GM18870 (cell line): ENCODE data around the gene CUX1.

Experiments
- ATAC-seq: cut with Tn5 transposase; IDR thresholded peaks from one replicate; pipeline ENCODE4 v1.9.1; 2021; ENCODE audit warnings: moderate library complexity; ENCODE audit not compliant: unreplicated experiment

Gene CUX1, protein sequence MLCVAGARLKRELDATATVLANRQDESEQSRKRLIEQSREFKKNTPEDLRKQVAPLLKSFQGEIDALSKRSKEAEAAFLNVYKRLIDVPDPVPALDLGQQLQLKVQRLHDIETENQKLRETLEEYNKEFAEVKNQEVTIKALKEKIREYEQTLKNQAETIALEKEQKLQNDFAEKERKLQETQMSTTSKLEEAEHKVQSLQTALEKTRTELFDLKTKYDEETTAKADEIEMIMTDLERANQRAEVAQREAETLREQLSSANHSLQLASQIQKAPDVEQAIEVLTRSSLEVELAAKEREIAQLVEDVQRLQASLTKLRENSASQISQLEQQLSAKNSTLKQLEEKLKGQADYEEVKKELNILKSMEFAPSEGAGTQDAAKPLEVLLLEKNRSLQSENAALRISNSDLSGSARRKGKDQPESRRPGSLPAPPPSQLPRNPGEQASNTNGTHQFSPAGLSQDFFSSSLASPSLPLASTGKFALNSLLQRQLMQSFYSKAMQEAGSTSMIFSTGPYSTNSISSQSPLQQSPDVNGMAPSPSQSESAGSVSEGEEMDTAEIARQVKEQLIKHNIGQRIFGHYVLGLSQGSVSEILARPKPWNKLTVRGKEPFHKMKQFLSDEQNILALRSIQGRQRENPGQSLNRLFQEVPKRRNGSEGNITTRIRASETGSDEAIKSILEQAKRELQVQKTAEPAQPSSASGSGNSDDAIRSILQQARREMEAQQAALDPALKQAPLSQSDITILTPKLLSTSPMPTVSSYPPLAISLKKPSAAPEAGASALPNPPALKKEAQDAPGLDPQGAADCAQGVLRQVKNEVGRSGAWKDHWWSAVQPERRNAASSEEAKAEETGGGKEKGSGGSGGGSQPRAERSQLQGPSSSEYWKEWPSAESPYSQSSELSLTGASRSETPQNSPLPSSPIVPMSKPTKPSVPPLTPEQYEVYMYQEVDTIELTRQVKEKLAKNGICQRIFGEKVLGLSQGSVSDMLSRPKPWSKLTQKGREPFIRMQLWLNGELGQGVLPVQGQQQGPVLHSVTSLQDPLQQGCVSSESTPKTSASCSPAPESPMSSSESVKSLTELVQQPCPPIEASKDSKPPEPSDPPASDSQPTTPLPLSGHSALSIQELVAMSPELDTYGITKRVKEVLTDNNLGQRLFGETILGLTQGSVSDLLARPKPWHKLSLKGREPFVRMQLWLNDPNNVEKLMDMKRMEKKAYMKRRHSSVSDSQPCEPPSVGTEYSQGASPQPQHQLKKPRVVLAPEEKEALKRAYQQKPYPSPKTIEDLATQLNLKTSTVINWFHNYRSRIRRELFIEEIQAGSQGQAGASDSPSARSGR (N-terminal part only)

DNA sequence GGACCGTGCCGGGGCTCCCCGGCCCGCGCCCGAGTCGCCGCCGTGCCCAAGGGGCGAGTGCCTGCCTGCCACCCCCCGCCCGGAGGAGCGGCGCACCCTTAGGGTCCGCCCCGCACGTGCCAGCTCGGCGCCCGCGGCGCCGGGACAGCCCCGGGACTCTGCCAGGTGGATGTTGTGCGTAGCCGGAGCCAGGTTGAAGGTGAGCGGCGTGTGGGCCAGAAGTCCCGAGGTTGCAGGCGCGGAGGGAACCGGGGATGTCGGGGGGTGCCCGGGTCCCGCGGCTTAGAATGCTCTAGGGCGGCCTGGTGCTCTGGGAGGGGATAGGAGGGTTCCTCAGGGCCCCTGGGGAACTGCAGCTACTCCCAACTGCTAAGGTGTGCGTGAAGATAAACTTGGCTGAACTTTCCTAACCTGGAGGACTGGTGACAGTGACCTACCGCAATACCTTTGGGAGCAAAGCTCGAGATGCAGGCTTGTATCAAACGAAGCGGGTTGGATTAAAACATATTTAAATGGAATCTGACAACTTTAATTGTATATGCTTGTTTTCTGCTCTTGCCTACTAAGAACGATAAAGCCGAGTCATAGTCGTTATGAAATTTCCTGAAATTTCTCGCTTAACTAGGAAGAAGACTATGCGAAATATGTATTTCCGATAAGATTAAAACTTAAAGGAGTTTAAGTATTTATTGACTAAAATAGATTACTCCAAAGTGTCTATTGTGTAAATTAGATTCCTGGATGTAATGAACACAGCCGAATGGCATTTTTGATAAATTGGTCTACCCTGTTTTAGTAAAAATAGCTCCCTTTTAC lies at the start of gene CUX1:
CUX1 (plus strand) TSS at position 156 of the 816 bp plus-strand sequence; CDS start at position 170, 14 bp downstream.
- no peak for ATAC-seq

DNA sequence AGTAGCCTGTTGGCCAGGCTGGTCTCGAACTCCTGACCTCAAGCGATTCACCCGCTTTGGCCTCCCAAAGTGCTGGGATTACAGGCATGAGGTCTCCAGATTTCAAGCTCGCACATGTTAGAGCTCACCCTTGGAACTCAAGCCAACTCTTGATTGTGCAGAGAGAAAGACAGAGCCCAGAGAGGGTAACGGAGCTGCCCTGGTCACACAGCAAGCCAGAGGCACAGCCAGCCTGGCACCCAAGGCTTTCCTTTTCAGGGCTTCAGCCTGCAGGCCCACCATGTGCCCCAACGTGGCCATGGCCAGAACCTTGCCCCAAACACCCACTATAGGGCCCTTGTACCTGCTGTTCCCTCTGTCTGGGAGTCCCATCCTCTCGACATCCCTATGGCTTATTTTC lies 49.1 kb upstream of the CUX1 start:
- ATAC-seq, result no peak

DNA sequence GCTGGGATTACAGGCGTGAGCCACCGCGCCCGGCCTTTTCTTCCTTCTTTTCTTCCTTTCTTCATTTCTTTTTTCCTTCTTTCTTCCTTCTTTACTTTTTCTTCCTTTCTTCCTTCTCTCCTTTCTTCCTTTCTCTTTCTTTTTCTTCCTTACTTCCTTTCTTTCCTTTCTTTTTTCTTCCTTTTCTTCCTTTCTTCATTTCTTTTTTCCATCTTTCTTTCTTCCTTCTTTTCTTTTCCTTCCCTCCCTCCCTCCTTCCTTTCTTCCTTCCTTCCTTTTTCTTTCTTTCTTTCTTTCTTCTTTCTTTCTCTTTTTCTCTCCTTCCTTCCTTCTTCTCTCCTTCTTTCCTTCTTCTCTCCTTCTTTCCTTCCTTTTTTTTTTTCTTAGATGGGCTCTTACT lies 47.0 kb upstream of the CUX1 start:
- ATAC-seq, result no peak

DNA sequence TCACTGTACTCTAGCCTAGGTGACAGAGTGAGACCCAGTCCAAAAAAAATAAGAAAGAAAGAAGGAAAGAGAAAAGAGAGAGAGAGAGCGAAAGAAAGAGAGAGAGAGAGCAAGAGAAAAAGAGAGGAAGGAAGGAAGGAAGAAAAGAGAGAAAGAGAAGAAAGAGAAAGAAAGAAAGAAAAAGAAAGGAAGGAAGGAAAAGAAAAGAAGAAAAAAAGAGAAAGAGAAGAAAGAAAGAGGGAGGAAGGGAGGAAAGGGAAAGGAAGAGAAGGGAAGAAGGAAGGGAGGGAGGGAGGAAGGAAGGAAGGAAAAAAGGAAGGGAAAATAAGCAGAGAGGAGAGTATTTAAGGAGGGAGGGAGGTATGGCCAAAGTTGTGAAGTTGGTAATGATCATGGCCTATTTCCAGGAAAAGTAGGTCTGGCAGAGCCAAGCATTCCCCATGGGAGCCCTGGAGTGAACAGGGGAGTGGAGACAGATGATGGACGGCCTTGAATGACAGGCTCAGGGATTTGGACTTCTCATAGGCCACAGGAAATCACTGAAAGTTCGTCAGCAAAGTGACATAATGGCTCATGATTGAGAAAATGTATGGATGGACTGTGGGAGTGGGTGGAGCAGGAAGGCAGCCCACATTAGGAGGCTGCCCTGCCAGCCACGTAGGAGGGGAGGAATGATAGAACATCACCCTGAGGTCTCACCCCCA lies 44.8 kb upstream of the CUX1 start:
- ATAC-seq, result no peak

DNA sequence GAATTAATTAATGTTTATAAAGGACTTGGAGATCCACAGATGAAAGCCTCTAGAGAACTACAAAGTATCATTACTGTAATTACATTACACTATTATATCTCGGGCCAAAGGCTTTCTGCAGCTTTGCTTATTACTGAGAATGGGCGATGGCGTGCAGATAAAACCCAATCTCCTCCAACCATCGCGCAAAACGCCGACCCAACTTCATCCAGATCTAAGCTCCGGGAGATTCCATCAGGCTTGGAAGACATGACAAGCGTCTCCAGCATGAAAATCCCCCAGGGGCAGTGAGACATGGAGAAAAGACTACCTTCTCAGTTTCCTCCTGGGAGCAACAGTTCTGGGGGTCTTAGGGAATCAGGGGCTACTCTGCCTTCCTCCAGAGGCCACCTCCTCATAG lies 42.2 kb upstream of the CUX1 start:
- no peak for ATAC-seq

DNA sequence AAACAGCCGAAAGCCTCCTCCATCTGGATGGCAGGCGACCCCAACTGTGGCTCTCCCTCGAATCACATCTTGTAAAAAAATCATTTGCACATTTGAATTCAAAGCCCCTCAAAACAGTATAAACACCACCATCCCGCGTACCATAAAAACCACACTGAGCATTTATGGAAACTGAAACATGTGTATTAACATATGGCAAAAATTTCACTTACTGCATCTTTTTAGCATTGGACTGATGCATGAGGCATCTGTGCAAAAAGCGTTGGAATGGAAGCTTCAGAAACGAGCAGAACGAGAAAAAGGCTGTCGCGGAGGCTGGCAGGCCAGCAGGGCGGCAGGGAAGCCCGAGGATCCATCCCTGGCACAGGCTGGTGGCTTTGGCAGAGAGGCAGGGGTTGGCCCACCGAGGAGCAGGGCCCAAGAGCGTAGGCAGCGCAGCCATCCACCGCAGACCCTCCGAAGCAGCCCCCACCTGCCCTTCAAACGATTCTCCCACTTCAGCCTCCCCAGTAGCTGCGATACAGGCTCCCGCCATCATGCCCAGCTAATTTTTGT lies 39.3 kb upstream of the CUX1 start:
- ATAC-seq, result no peak

DNA sequence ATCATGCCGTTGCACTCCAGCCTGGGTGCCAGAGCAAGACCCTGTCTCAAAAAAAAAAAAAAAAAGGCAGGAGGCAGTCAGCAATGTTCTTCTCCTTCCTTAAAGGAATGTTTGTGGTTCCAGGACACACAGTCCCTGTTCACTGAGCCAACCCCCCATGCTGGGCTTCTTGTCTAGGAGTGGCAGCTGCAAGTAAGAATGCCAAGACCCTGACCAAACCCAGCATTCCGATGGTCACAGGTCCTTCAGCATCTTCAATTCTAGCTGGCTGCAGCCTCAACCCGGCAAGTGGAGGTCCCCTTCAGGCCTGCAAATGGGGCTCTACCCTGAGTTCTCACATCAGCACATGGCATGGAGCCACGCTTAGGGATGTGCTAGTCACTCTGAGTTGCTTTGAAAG lies 38.2 kb upstream of the CUX1 start:
- ATAC-seq, result no peak

DNA sequence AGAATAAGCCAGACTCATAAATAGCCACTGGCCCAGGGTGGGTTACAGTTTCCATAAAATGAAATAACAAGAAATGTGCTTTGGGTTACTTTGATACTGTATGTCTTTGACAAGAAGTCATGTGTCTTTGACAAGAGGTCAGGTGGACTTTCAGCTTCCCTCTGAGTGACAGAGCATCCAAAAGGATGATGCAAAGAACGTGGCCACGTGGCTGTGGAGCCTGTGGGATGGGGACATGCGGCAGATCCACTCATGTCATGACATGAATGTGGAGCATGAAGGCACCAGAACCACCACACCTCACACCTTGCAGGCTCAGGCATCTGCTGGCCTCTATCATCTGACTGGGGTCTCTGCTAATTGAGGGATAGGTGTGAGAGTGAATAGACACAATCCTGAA lies 37.1 kb upstream of the CUX1 start:
- no peak for ATAC-seq

DNA sequence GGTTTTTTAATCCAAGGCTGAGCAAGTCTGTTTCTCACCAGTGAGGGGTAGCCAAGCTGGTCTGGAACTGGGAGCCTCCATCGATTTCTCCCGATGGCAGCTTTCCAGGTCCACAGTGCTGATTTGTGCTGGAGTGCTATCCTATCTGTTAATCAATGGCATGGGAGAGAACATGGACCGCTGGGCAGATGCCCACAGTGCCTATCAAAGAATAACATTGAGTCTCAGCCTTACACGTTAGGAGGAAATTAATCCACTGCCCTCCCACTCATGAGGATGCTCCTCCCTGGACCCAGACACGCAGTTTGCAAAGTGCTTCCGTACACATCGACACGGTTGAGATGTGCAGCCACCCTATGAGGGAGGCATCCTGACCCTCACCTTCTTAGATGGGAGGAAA lies 36.0 kb upstream of the CUX1 start:
- ATAC-seq, result no peak

DNA sequence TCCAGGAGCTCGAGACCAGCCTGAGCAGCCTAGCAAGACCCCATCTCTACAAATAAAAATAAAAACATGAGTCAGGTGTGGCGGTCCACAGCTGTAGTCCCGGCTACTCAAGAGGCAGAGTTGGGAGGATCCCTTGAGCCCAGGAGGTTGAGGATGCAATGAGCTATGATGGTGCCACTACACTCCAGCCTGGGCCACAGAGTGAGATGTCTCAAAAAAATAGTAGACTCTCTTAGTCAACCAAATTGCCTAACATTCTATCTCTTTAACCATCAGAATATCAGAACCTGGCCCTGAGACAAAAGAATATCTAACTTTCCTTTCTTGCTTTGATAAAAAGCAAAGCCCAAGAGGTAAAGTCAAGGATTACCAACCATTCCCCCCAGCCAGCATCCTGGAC lies 35.0 kb upstream of the CUX1 start:
- ATAC-seq, result no peak

DNA sequence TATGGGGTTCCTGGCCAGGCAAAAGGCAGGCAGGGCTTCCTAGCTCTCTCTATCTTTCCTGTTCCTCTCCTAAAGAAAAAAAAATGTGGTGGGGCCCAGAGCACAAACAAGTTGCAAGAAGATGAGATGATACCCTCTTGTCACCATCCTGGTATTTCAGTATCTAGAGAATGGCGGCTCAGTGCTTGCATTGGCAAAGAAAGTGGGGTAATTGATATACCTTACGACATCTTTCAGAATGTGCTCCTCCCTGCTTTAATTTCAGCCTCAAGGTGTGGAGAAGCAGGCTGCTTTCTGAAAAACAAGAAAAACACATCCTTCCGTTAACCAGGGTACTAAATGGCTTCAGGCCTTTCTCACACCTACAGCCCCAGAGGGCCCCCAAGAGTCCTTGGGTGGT lies 34.5 kb upstream of the CUX1 start:
- ATAC-seq, result no peak

DNA sequence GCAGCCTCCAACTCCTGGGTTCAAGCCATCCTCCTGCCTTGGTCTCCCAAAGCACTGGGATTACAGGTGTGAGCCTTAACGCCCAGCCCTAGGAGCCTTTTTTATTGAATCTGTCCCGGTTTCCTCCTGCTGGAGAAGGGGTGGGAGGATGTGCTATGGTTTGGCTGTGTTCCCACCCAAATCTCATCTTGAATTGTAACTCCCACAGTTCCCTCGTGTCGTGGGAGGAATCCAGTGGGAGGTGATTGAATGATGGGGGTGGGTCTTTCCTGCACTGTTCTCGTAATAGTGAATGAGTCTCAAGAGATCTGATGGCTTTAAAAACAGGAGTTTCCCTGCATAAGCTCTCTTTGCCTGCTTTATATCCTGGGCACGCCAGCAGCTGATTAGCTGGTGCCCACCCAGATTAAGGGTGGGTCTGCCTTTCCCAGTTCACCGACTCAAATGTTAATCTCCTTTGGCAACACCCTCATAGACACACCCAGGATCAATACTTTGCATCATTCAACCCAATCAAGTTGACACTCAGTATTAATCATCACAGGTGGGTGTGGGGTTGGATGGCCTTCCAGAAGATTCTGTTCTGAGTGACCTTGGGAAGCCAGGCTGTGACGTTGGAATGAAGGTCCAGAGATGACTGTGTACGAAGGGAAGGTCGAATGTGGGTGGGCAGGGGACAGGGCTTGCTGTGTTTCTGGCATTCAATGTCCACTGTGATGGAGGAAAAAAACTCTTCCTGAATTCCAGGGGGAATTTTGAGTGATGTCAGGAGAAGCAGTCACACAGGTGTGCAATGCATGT lies 33.8 kb upstream of the CUX1 start:
- ATAC-seq, result no peak

DNA sequence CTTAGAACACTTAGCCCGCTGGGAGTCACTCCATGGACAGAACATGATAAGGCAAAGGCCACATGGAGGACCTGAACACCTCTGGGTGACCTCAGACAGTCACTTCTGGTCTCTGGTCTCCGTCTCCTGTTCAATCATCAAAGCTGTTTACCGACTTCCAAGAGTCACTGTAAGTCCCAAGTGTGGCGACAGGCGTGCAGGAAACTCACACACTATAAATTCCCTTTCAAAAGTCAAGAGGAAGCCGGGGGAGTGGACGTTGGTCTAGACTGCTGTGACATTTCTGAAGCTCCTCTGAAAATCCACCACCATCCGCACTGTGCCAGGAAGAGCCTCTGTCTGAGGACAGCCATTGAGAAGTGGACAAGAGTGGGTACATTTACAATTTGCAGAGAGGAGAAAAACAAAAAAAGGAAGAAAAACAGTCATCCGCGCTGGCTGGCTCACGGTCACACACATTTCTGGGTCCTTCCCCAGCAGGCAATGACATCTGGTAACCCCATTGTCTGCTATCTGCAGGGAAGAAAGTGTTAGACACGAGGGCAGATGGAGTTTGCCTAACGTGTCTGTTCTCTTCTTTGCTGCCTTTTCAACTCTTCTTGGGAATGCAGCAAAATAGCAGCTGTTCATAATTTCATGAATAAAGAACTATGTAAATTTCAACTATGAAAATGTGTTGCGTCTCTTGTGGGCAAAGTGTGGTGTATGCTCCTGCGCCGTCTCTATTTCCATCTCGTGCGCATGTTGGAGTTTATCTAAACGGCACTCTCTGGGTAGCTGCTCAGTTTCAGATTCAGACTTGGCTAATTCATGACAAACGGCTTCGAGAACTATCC lies 32.9 kb upstream of the CUX1 start:
- ATAC-seq, result no peak

DNA sequence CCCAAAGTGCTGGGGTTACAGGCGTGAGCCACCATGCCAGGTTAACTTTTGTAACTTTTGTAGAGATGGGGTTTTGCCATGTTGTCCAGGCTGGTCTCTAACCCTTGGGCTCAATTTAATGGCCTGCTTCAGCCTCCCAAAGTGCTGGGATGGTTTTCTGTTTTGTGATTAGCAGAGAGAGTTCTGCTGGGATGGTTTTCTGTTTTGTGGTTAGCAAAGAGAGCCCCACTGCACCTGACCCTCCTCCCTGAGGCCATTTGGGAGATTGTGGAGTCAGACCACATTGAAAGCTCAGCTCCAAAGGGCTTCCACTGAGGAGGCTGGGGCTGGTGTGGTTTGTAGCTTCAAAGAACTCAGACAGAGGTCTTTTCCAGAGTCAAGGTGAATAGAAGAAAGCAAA lies 29.6 kb upstream of the CUX1 start:
- no peak for ATAC-seq

DNA sequence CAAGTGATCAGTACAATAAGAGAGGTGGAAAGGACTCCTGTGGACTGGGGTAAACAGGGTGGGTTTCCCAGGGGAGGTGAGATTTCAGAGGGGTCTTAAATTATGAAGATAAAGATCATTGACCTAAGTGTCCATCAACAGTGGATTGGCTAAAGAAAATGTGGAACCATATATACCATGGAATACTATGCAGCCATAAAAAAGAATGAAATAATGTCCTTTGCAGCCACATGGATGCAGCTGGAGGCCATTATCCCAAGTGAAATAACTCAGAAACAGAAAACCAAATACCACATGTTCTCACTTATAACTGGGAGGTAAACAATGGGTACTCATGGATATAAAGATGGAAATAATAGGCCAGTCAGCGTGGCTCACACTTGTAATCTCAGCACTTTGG lies 28.9 kb upstream of the CUX1 start:
- ATAC-seq, result no peak

DNA sequence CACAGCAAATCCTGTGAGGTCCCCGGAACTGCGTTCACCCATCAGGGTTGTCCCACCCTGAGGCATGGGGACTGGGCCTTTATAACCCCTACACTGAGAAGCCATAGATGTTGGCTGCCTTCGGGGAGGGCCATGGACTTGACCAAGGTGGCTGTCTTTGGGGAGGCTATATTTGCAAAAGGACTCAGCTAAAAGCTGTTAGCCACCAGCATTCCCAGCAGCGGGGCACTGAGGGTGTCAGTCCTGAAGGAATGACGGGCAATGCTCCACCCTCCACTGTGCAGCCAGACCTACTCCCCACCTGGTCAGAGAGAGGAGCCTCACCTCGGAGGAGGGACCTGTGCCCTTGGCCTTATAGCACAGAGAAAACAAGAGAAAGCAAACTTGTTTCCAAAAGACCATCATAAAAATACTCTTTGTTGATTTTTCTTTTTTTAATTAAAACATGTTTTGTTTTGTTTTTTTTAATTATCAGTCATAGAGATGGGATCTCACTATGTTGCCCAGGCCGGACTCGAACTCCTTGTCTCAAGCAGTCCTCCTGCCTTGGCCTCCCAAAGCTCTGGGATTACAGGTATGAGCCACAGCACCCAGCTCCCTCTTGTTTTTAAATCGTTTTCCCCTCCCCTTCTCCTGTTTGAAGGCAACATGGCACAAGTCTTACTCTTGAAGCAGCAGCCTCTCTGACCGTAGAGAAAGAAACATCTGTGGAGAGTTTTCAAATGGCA lies 26.7 kb upstream of the CUX1 start:
- no peak for ATAC-seq

DNA sequence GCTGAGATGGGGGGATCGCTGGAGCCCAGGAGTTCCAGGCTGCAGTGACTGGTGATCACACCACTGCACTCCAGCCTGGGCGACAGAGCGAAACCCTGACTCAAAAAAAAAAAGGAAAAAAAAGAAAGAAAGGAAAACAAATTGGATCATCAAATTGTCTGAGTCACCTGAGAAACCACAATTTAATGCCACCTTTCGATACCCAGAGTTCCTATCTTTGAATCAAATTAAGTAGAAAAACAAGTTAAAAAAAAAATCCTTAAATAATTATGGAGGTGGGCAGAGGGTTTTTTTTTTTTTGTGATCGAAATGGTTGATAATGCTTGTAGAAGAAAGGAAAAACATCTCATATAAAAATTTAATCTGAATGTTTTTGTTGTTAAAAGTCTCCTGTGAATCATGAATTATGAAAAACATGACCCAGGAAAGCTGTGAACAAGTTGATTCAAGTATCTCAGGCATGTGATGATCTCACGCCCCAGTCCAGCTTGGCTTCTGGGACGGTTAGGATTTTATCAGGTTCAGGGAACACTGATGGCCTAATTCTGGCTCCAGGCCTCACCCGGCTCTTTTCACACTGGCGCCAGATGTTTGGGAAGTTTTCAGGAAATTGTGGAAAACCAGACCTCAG lies 25.3 kb upstream of the CUX1 start:
- no peak for ATAC-seq
